Endothelial cell of umbilical vein (primary cell): ENCODE measurements around the gene OVOL2. TPM values are rescaled to one million over a fixed set of nuclear protein-coding genes. Genes with fewer than 3 reads are reported as not detected.

Experiments used
- BruUV-seq: library from RNA; stranded (reverse); fragments of 400-500 nt; replicated peaks from 2 replicates; lab custom pipeline; 2021; lab: Mats Ljungman, UMichigan
- CTCF ChIA-PET: fragments of 300-600, 350-600 bp; sonication (Branson Sonifier 250); formaldehyde crosslinking; loops from one replicate; lab custom pipeline; 2021; ENCODE audit warnings: antibody characterized with exemption, inconsistent platforms; lab: Charles Lee
- POLR2A ChIA-PET: fragments of 300-600, 350-600 bp; sonication (Branson Sonifier 250); formaldehyde crosslinking; loops from one replicate; lab custom pipeline; 2021; ENCODE audit warnings: antibody characterized with exemption, inconsistent platforms; lab: Charles Lee
- DNase-seq: peaks from one replicate; pipeline ENCODE4 v3.0.0-alpha.2; 2011; ENCODE audit warnings: low read depth, low spot score
- FAIRE-seq: peaks from 2 replicates; lab custom pipeline; 2011; peaks lifted over from hg19 to GRCh38; lab: Jason Lieb, UNC
- H2AFZ ChIP-seq: 2 replicates; pipeline ENCODE4 v1.6.0; 2012; ENCODE audit warnings: low read depth, low read length, control low read depth, inconsistent platforms
- H3K27ac ChIP-seq: 2 replicates; pipeline ENCODE4 v1.5.1; 2011; ENCODE audit warnings: low read depth, mild to moderate bottlenecking, control low read depth, low read length, moderate library complexity; ENCODE audit not compliant: insufficient read depth
- H3K27me3 ChIP-seq, 2 experiments: 2 replicates each; pipeline versions ENCODE4 v1.6.0 to v1.6.1; 2011; ENCODE audit warnings: low read length in 2 of 2, mixed read lengths in 1 of 2; ENCODE audit not compliant: control insufficient read depth in 2 of 2, insufficient read depth in 2 of 2
- H3K36me3 ChIP-seq, 2 experiments: 2 replicates in 1 of 2; 3 replicates in 1 of 2; pipeline ENCODE4 v1.5.1; 2011; ENCODE audit warnings: low read length in 2 of 2, mild to moderate bottlenecking in 1 of 2, moderate library complexity in 1 of 2; ENCODE audit not compliant: control insufficient read depth in 2 of 2, insufficient read depth in 2 of 2; ENCODE audit errors: extremely low read depth in 1 of 2
- H3K4me1 ChIP-seq: 3 replicates; pipeline ENCODE4 v1.5.1; 2011; ENCODE audit warnings: mild to moderate bottlenecking, low read length; ENCODE audit not compliant: control insufficient read depth, insufficient read depth; ENCODE audit errors: extremely low read depth
- H3K4me2 ChIP-seq: 2 replicates; pipeline ENCODE4 v1.6.1; 2011; ENCODE audit warnings: low read length, control low read depth, mixed read lengths; ENCODE audit not compliant: insufficient read depth
- H3K4me3 ChIP-seq, 3 experiments: fragments of 200-600 bp in 1 of 3; sonication (generic), shearing (Covaris generic) in 1 of 3; replicated peaks in 1 of 3; 2 replicates each; pipeline ENCODE4 v1.5.1; 2011 to 2016; ENCODE audit warnings: control low read depth in 3 of 3, low read length in 3 of 3, mild to moderate bottlenecking in 2 of 3, inconsistent platforms in 1 of 3, low read depth in 1 of 3, moderate library complexity in 1 of 3; ENCODE audit not compliant: insufficient read depth in 1 of 3
- H3K79me2 ChIP-seq: 2 replicates; pipeline ENCODE4 v1.6.0; 2012; ENCODE audit warnings: low read length, inconsistent platforms; ENCODE audit not compliant: control insufficient read depth, insufficient read depth
- H3K9ac ChIP-seq: replicated peaks from 2 replicates; pipeline ENCODE3; 2011; ENCODE audit warnings: low read length, control low read depth; ENCODE audit not compliant: insufficient read depth; ENCODE audit errors: extremely low read depth
- H3K9me1 ChIP-seq: replicated peaks from 3 replicates; pipeline ENCODE4 v1.6.0; 2011; ENCODE audit warnings: mild to moderate bottlenecking, low read length; ENCODE audit not compliant: control insufficient read depth, insufficient read depth; ENCODE audit errors: extremely low read depth
- H3K9me3 ChIP-seq: replicated peaks from 2 replicates; pipeline ENCODE4 v1.5.1; 2012; ENCODE audit warnings: low read length, inconsistent platforms; ENCODE audit not compliant: control insufficient read depth, insufficient read depth
- H4K20me1 ChIP-seq: replicated peaks from 2 replicates; pipeline ENCODE3; 2011; ENCODE audit warnings: mild to moderate bottlenecking, low read length; ENCODE audit not compliant: control insufficient read depth, insufficient read depth; ENCODE audit errors: extremely low read depth
- CTCF ChIP-seq, 2 donors: IDR thresholded peaks; 1 replicate in 1 of 2; 2 replicates in 1 of 2; pipeline ENCODE4 v1.5.1; 2011; ENCODE audit warnings: low read length in 2 of 2, mild to moderate bottlenecking in 2 of 2, moderate library complexity in 2 of 2, control low read depth in 1 of 2, inconsistent platforms in 1 of 2, low read depth in 1 of 2; ENCODE audit not compliant: insufficient read depth in 1 of 2; ENCODE audit errors: extremely low read depth in 1 of 2
- EZH2 ChIP-seq: IDR thresholded peaks from 2 replicates; pipeline ENCODE4 v1.6.1; 2012; ENCODE audit warnings: borderline replicate concordance, low read depth, mild to moderate bottlenecking, moderate library complexity, low read length, inconsistent platforms; ENCODE audit not compliant: severe bottlenecking
- FOS ChIP-seq: IDR thresholded peaks from 2 replicates; pipeline ENCODE4 v1.6.1; 2011; ENCODE audit warnings: mild to moderate bottlenecking, low read length, moderate library complexity, borderline replicate concordance; ENCODE audit not compliant: insufficient read depth
- GATA2 ChIP-seq: IDR thresholded peaks from 2 replicates; pipeline ENCODE4 v1.7.0; 2011; ENCODE audit warnings: low read depth, mild to moderate bottlenecking, moderate library complexity, mixed read lengths, low read length; ENCODE audit not compliant: insufficient read length, insufficient read depth
- JUN ChIP-seq: IDR thresholded peaks from 2 replicates; pipeline ENCODE4 v1.6.1; 2011; ENCODE audit warnings: borderline replicate concordance, low read depth; ENCODE audit not compliant: insufficient read length, insufficient read depth
- MYC ChIP-seq: IDR thresholded peaks from one replicate; pipeline ENCODE4 v1.6.1; 2011; ENCODE audit warnings: mild to moderate bottlenecking, low read depth, low read length
- POLR2A ChIP-seq: IDR thresholded peaks from 2 replicates; pipeline ENCODE4 v1.6.1; 2012; ENCODE audit warnings: low read depth, mild to moderate bottlenecking, control low read depth, low read length
- POLR2AphosphoS5 ChIP-seq: IDR thresholded peaks from 2 replicates; pipeline ENCODE4 v1.6.1; 2012; ENCODE audit warnings: low read depth, mild to moderate bottlenecking, control low read depth, low read length, moderate library complexity; ENCODE audit not compliant: insufficient read depth
- dilution Hi-C: fragments of 300-500 bp; cut with MboI; formaldehyde crosslinking; loops from one replicate; pipeline ENCODE4 v1.15.0; 2019; ENCODE audit warnings: low sequenced_read_pairs; ENCODE audit not compliant: extremely low pct_ligation_motif_present
- intact Hi-C: fragments of 100-400 bp; cut with micrococcal nuclease; formaldehyde crosslinking; loops from one replicate; pipeline ENCODE4 v1.10.0; 2022
- polyA plus RNA-seq, 4 experiments: library from polyadenylated mRNA; depleted of rRNA in 3 of 4; stranded (reverse) in 3 of 4; unstranded in 1 of 4; fragments of >200 nt; gene quantifications; 2 replicates each; pipeline versions ENCODE4 v1.2.1 to v1.2.3, GENCODE V29; 2011 to 2012; ENCODE audit warnings: missing spikeins in 1 of 4
- total RNA-seq: library from RNA; stranded (reverse); gene quantifications from 2 replicates; pipeline ENCODE4 v1.2.3, GENCODE V29; 2021
- TF ChIP-seq, protein P1 (sequence below): IDR thresholded peaks from 2 replicates; pipeline ENCODE4 v1.6.1; 2011; ENCODE audit not compliant: insufficient read depth, insufficient read length

The OVOL2 gene
- total and polyA plus RNA-seq, 2 donors (not counting 3 experiments of a cell fraction or from before 2014, with no cell fraction given): not detected

- H3K9me1 ChIP-seq: no peaks in the 10 kb centered on the region
- BruUV-seq: no TSS peak
- ChIA-PET POLR2A (no interaction called here), CTCF (no interaction called here)
- no peak for DNase-seq
- no peak overlapping the region for H3K9ac ChIP-seq
- TF ChIP-seq MYC (no peak), CTCF (IDR thresholded peaks at IDR 0.05; ENCODE audit: extremely low read depth in 1 of 2, insufficient read depth in 1 of 2, low read depth in 1 of 2, low read length in 2 of 2) (no peak), POLR2AphosphoS5 (no peak), POLR2A (no peak), JUN (no peak), GATA2 (no peak), EZH2 (no peak), FOS (no peak)
- TF ChIP-seq, protein P1, sequence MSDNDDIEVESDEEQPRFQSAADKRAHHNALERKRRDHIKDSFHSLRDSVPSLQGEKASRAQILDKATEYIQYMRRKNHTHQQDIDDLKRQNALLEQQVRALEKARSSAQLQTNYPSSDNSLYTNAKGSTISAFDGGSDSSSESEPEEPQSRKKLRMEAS: no peak
- no peak overlapping the region for H3K4me2 ChIP-seq
- H2AFZ ChIP-seq: no peak overlapping the region
- no peaks in the 10 kb centered on the region for H3K9me3 ChIP-seq
- no peaks in the 10 kb centered on the region for H4K20me1 ChIP-seq
- H3K27me3 ChIP-seq: no peaks in the 10 kb centered on the region
- H3K27ac ChIP-seq: no peak overlapping the region
- H3K79me2 ChIP-seq: no peaks in the 10 kb centered on the region
- FAIRE-seq: no peak
- dilution Hi-C loops: no loop called here
- no peak overlapping the region for H3K4me3 ChIP-seq
- intact Hi-C loops: no loop called here
- no peaks in the 10 kb centered on the region for H3K36me3 ChIP-seq
- H3K4me1 ChIP-seq: no peaks in the 10 kb centered on the region
Measured at GRCh38 chr20:18092890-18093289, 35.2 kb upstream of the OVOL2 start.
